H1 (cell line): ENCODE results near the gene STK11IP. TPM values are rescaled to one million over a fixed set of nuclear protein-coding genes. Genes with fewer than 3 reads are reported as not detected.

ENCODE experiments used
- CTCF ChIA-PET: fragments of 300-600 bp; sonication (Branson Sonifier 250); formaldehyde crosslinking; loops from one replicate; lab custom pipeline; 2021; ENCODE audit not compliant: partially characterized antibody; lab: Charles Lee
- POLR2A ChIA-PET: fragments of 300-600 bp; sonication (Branson Sonifier 250); formaldehyde crosslinking; loops from one replicate; lab custom pipeline; 2021; ENCODE audit warnings: inconsistent platforms; ENCODE audit not compliant: partially characterized antibody; lab: Charles Lee
- DNase-seq, 2 experiments: peaks; one replicate each; pipeline versions ENCODE4 v3.0.0 to v3.0.0-alpha.2; 2010 to 2022; ENCODE audit warnings: low spot score in 2 of 2, low read depth in 1 of 2, mixed read lengths in 1 of 2
- FAIRE-seq: peaks from 2 replicates; lab custom pipeline; 2011; peaks lifted over from hg19 to GRCh38; lab: Jason Lieb, UNC
- H2AFZ ChIP-seq: 2 replicates; pipeline ENCODE4 v1.8.1; 2012; ENCODE audit warnings: low read length, inconsistent platforms
- H2AK5ac ChIP-seq: 2 replicates; pipeline ENCODE4 v1.6.1; 2013; ENCODE audit warnings: low read depth, low read length
- H2BK120ac ChIP-seq: replicated peaks from 2 replicates; pipeline ENCODE3; 2013; ENCODE audit warnings: low read depth, low read length, inconsistent platforms
- H2BK12ac ChIP-seq: 2 replicates; pipeline ENCODE4 v1.6.1; 2013; ENCODE audit warnings: low read depth, low read length
- H2BK15ac ChIP-seq: 2 replicates; pipeline ENCODE4 v1.6.1; 2013; ENCODE audit warnings: low read length
- H2BK20ac ChIP-seq: 2 replicates; pipeline ENCODE4 v1.6.1; 2013; ENCODE audit warnings: low read length
- H2BK5ac ChIP-seq: 2 replicates; pipeline ENCODE4 v1.6.1; 2013; ENCODE audit warnings: low read depth, low read length
- H3K14ac ChIP-seq: 2 replicates; pipeline ENCODE4 v1.6.1; 2013; ENCODE audit warnings: inconsistent platforms; ENCODE audit not compliant: insufficient read length
- H3K18ac ChIP-seq: 2 replicates; pipeline ENCODE4 v1.6.1; 2013; ENCODE audit warnings: low read length; ENCODE audit errors: extremely low read depth
- H3K23ac ChIP-seq: 2 replicates; pipeline ENCODE4 v1.6.1; 2013; ENCODE audit warnings: inconsistent platforms; ENCODE audit not compliant: insufficient read length
- H3K23me2 ChIP-seq: 2 replicates; pipeline ENCODE4 v1.6.1; 2013; ENCODE audit warnings: low read depth, low read length
- H3K27ac ChIP-seq: 2 replicates; pipeline ENCODE4 v1.6.1; 2011; ENCODE audit warnings: low read depth, low read length, inconsistent platforms
- H3K27me3 ChIP-seq, 4 experiments: replicated peaks in 1 of 4; 1 replicate in 1 of 4; 2 replicates in 3 of 4; pipeline versions ENCODE4 v1.6.1 to v1.8.1; 2011 to 2013; ENCODE audit warnings: low read length in 3 of 4, mild to moderate bottlenecking in 3 of 4, inconsistent platforms in 2 of 4, mixed read lengths in 2 of 4, moderate library complexity in 1 of 4; ENCODE audit not compliant: control insufficient read depth in 3 of 4, insufficient read depth in 3 of 4; ENCODE audit errors: extremely low read depth in 1 of 4
- H3K36me3 ChIP-seq, 4 experiments: 2 replicates each; pipeline versions ENCODE4 v1.6.1 to v1.8.1; 2011 to 2013; ENCODE audit warnings: mild to moderate bottlenecking in 4 of 4, low read length in 3 of 4, moderate library complexity in 2 of 4, control low read depth in 1 of 4, inconsistent platforms in 1 of 4; ENCODE audit not compliant: insufficient read depth in 4 of 4, control insufficient read depth in 2 of 4
- H3K4ac ChIP-seq: replicated peaks from 2 replicates; pipeline ENCODE3; 2013; ENCODE audit warnings: low read length, low read depth, mixed read lengths, inconsistent platforms; ENCODE audit not compliant: insufficient read length
- H3K4me1 ChIP-seq, 4 experiments: replicated peaks in 1 of 4; 1 replicate in 1 of 4; 2 replicates in 3 of 4; pipeline versions ENCODE4 v1.6.1 to v1.8.1; 2011 to 2013; ENCODE audit warnings: low read length in 3 of 4, inconsistent platforms in 2 of 4, mixed read lengths in 1 of 4; ENCODE audit not compliant: insufficient read depth in 4 of 4, control insufficient read depth in 3 of 4
- H3K4me2 ChIP-seq, 2 experiments: 2 replicates each; pipeline versions ENCODE4 v1.6.1 to v1.8.1; 2011 to 2013; ENCODE audit warnings: low read depth in 2 of 2, low read length in 2 of 2, control low read depth in 1 of 2, inconsistent platforms in 1 of 2, mild to moderate bottlenecking in 1 of 2; ENCODE audit not compliant: insufficient read depth in 1 of 2
- H3K4me3 ChIP-seq, 4 experiments: fragments of 200-600, 300-600 bp in 1 of 4; sonication (generic), shearing (Covaris generic), sonication (Bioruptor Twin) in 1 of 4; 2 replicates each; pipeline versions ENCODE4 v1.5.1 to v1.8.1; 2011 to 2016; ENCODE audit warnings: low read length in 4 of 4, low read depth in 3 of 4, control low read depth in 2 of 4, inconsistent platforms in 2 of 4, mild to moderate bottlenecking in 2 of 4, mixed read lengths in 1 of 4, moderate library complexity in 1 of 4; ENCODE audit not compliant: insufficient read depth in 2 of 4; ENCODE audit errors: extremely low read depth in 1 of 4
- H3K56ac ChIP-seq: replicated peaks from 2 replicates; pipeline ENCODE3; 2013; ENCODE audit warnings: low read depth, mild to moderate bottlenecking, mixed read lengths, low read length, inconsistent platforms; ENCODE audit not compliant: insufficient read length
- H3K79me1 ChIP-seq: 2 replicates; pipeline ENCODE4 v1.6.1; 2013; ENCODE audit warnings: low read depth, low read length, control low read depth
- H3K79me2 ChIP-seq, 2 experiments: 2 replicates each; pipeline versions ENCODE4 v1.6.1 to v1.8.1; 2012 to 2013; ENCODE audit warnings: low read length in 2 of 2, mild to moderate bottlenecking in 2 of 2, inconsistent platforms in 1 of 2; ENCODE audit not compliant: insufficient read depth in 2 of 2, control insufficient read depth in 1 of 2
- H3K9ac ChIP-seq, 4 experiments: replicated peaks in 1 of 4; 1 replicate in 1 of 4; 2 replicates in 3 of 4; pipeline versions ENCODE4 v1.6.1 to v1.8.1; 2011 to 2013; ENCODE audit warnings: low read depth in 3 of 4, low read length in 3 of 4, control low read depth in 2 of 4, mild to moderate bottlenecking in 2 of 4, moderate library complexity in 2 of 4, inconsistent platforms in 1 of 4; ENCODE audit errors: extremely low read depth in 1 of 4
- H3K9me3 ChIP-seq, 2 experiments: 2 replicates each; pipeline versions ENCODE4 v1.6.1 to v1.8.1; 2012 to 2013; ENCODE audit warnings: mild to moderate bottlenecking in 2 of 2, moderate library complexity in 2 of 2, control low read depth in 1 of 2, inconsistent platforms in 1 of 2, low read depth in 1 of 2, low read length in 1 of 2, mixed read lengths in 1 of 2; ENCODE audit not compliant: insufficient read depth in 2 of 2
- H4K20me1 ChIP-seq, 2 experiments: replicated peaks in 1 of 2; 2 replicates each; pipeline versions ENCODE3 to v1.8.1; 2011 to 2013; ENCODE audit warnings: inconsistent platforms in 2 of 2, low read length in 2 of 2, mild to moderate bottlenecking in 1 of 2; ENCODE audit not compliant: insufficient read depth in 2 of 2, control insufficient read depth in 1 of 2
- H4K5ac ChIP-seq: 2 replicates; pipeline ENCODE4 v1.6.1; 2013; ENCODE audit warnings: low read length, low read depth, mixed read lengths, inconsistent platforms; ENCODE audit not compliant: insufficient read length
- H4K8ac ChIP-seq: 2 replicates; pipeline ENCODE4 v1.8.0; 2013; ENCODE audit warnings: mild to moderate bottlenecking, moderate library complexity, low read length, inconsistent platforms; ENCODE audit not compliant: insufficient read depth; ENCODE audit errors: extremely low read depth
- H4K91ac ChIP-seq: replicated peaks from 2 replicates; pipeline ENCODE3; 2013; ENCODE audit warnings: low read length, mixed read lengths, inconsistent platforms; ENCODE audit not compliant: insufficient read length
- BCL11A ChIP-seq, 2 experiments: IDR thresholded peaks; one replicate each; pipeline ENCODE4 v1.6.1; 2011; ENCODE audit warnings: low read depth in 2 of 2, low read length in 2 of 2, mild to moderate bottlenecking in 2 of 2
- CBX5 ChIP-seq: fragments of 300-800, 300-1000 bp; sonication (generic); IDR thresholded peaks from 2 replicates; pipeline ENCODE4 v1.7.1; 2016; ENCODE audit warnings: antibody characterized with exemption, low read length, low read depth
- CREB1 ChIP-seq: IDR thresholded peaks from 2 replicates; pipeline ENCODE4 v1.6.1; 2012; ENCODE audit warnings: inconsistent platforms
- CTBP2 ChIP-seq: IDR thresholded peaks from 2 replicates; pipeline ENCODE4 v1.7.0; 2011; ENCODE audit warnings: borderline replicate concordance, mild to moderate bottlenecking, moderate library complexity, mixed read lengths, low read length; ENCODE audit not compliant: insufficient read depth, insufficient read length
- EGR1 ChIP-seq: IDR thresholded peaks from 2 replicates; pipeline ENCODE4 v1.6.1; 2011; ENCODE audit warnings: low read depth, low read length, borderline replicate concordance
- TBP ChIP-seq: IDR thresholded peaks from 2 replicates; pipeline ENCODE4 v1.6.1; 2011; ENCODE audit warnings: low read depth, low read length, improper control_type of control experiment
- WGBS, 2 experiments: shearing (Covaris generic) in 1 of 2; methylation state at CpG; one replicate each; pipeline versions ENCODE4 v1.1.6 to v1.1.7; 2013 to 2015; ENCODE audit warnings: low lambda C conversion rate in 2 of 2, mixed read lengths in 2 of 2, inconsistent platforms in 1 of 2, low coverage in 1 of 2, missing lambda C conversion rate in 1 of 2; ENCODE audit not compliant: insufficient replicate concordance in 2 of 2, insufficient coverage in 1 of 2, insufficient read length in 1 of 2; ENCODE audit errors: extremely low coverage in 1 of 2, missing lambda C conversion rate in 1 of 2; 5-methylcytosine and 5-hydroxymethylcytosine counted together
- polyA plus RNA-seq, 7 experiments: library from polyadenylated mRNA; depleted of rRNA in 3 of 7; stranded (reverse) in 5 of 7; unstranded in 2 of 7; fragments of >200 nt in 5 of 7; fragments of 200-250 nt in 2 of 7; gene quantifications; 1 replicate in 5 of 7; 2 replicates in 1 of 7; 4 replicates in 1 of 7; pipeline versions ENCODE4 v1.2.1 to v1.2.3, GENCODE V29; 2011 to 2013; ENCODE audit warnings: missing spikeins in 2 of 7, mixed read lengths in 2 of 7
- total RNA-seq: library from RNA; stranded (reverse); fragmentation: NEBNext Ultra II Directional; extraction: Animal tissue kit (Norgen Biotek cat#: 25700); gene quantifications from 2 replicates; pipeline ENCODE4 v1.2.1, GENCODE V29; 2021
- TF ChIP-seq, protein P1 (sequence below): IDR thresholded peaks from 2 replicates; pipeline ENCODE4 v1.6.1; 2012; ENCODE audit warnings: low read length, inconsistent platforms

Gene STK11IP
- total and polyA plus RNA-seq, 2 of the 8 experiments (the other 6 are each of a cell fraction or from before 2014, with no cell fraction given), result 18.5 to 29.6 TPM

DNA sequence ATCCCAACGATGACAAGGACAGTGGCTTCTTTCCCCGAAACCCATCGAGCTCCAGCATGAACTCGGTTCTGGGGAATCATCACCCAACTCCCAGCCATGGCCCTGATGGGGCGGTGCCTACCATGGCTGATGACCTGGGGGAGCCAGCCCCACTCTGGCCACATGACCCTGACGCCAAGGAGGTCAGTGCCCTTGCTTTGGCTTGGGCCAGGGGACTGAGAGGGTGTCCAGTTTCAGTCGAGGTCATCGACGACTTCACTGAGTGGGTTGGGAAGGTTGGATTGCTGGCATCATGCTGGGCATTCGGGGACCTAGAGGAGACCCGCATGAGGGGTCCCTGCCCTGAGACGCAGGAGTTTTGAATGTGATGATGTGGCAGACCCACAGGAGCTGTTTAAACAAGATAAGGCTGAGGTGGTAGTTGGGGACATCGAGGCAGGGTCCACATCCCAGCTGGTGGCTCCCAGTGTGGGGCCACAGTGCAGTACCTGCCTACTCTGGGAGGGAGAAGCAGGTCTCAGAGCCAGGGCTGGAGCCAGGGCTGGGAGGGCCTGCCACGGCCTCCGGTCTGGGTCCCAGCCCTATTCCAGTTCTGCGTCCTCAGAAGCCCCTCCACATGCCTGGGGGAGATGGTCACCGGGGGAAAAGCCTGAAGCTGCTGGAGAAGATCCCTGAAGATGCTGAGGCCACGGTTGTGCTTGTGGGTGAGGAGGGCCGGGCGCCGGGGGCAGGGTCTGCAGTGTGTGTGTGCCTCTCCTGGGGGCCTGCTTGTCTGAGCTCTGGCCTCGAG, 35.8 kb downstream of the STK11IP start:
- ChIA-PET POLR2A (interaction anchor here (1.3 kb wide), 1 partner anchor 9 kb away, joined by 5 read pairs; no protein-coding TSS in a partner anchor), CTCF (interaction anchor here (0.8 to 22.0 kb wide), 10 partner anchors 10 to 135 kb away, joined by 3 to 356 read pairs (median 12); no protein-coding TSS in a partner anchor)
- 86% methylated on average over 22 of the region's 22 CpGs; no CpG with 5 or more reads in 1 of the 2 experiments for WGBS, 2 experiments
- H3K4ac ChIP-seq, result no peak overlapping the region
- no peaks in the 10 kb centered on the region for H3K9me3 ChIP-seq
- no peaks in the 10 kb centered on the region for H3K79me2 ChIP-seq
- no peaks in the 10 kb centered on the region for H3K79me1 ChIP-seq
- no peaks in the 10 kb centered on the region for H3K36me3 ChIP-seq
- H2AK5ac ChIP-seq, result no peak overlapping the region
- H3K9ac ChIP-seq, result no peak overlapping the region
- H3K4me2 ChIP-seq, result no peak overlapping the region
- no peak overlapping the region for H4K5ac ChIP-seq
- H3K14ac ChIP-seq, result no peak overlapping the region
- peaks cover 4% of the 10 kb centered on the region; the same call in 1 of the 2 replicates for H3K23me2 ChIP-seq
- no peak overlapping the region for H4K8ac ChIP-seq
- no peak for DNase-seq
- H2BK5ac ChIP-seq, result no peak overlapping the region
- no peak overlapping the region for H2BK20ac ChIP-seq
- TF ChIP-seq EGR1 (no peak), BCL11A (IDR thresholded peaks at IDR 0.05; ENCODE audit: low read depth in 2 of 2, low read length in 2 of 2) (no peak), TBP (no peak), CREB1 (no peak), CTBP2 (no peak), CBX5 (no peak)
- TF ChIP-seq, protein P1, sequence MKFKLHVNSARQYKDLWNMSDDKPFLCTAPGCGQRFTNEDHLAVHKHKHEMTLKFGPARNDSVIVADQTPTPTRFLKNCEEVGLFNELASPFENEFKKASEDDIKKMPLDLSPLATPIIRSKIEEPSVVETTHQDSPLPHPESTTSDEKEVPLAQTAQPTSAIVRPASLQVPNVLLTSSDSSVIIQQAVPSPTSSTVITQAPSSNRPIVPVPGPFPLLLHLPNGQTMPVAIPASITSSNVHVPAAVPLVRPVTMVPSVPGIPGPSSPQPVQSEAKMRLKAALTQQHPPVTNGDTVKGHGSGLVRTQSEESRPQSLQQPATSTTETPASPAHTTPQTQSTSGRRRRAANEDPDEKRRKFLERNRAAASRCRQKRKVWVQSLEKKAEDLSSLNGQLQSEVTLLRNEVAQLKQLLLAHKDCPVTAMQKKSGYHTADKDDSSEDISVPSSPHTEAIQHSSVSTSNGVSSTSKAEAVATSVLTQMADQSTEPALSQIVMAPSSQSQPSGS, result no peak
- H3K18ac ChIP-seq, result no peak overlapping the region
- no peak overlapping the region for H4K91ac ChIP-seq
- H2AFZ ChIP-seq, result no peak overlapping the region
- H3K4me1 ChIP-seq, result peaks cover 0 to 4% (median under 1%) of the 10 kb centered on the region in 4 experiments; a peak in 3 of 7 replicates
- no peaks in the 10 kb centered on the region for H3K27me3 ChIP-seq
- no peak overlapping the region for H2BK12ac ChIP-seq
- no peak overlapping the region for H3K27ac ChIP-seq
- no peak overlapping the region for H3K4me3 ChIP-seq
- no peak for FAIRE-seq
- H3K56ac ChIP-seq, result no peak overlapping the region
- no peak overlapping the region for H2BK15ac ChIP-seq
- H4K20me1 ChIP-seq, result peaks cover 0 to 5% of the 10 kb centered on the region in 2 experiments
- H3K23ac ChIP-seq, result no peak overlapping the region
- no peak overlapping the region for H2BK120ac ChIP-seq
